ENCODE results near the gene CD59.

CD59 gene

DNA sequence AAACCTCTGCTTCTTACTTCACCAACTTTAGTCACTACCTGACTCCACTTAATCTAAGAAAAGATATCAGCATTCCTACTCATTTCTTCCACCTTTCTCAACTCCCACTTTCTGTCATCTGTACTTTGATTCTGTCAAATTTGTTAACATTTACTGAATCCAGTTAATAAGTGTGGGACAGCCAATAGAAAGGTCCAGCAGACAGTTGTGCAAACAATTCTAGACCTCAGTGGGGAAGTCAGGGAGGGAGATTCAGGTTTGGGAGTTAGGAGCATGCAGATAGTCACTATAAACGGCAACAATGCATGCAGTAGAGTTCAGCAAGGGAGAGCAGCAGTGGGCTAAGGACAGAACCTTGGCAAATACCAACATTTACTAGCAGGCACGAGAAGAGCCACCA lies 34.0 kb upstream of the CD59 start:
- no peak overlapping the region for H3K4me3 ChIP-seq (ENCODE audit: low read depth, low read length)
- TF ChIP-seq CTCF (IDR thresholded peaks at IDR 0.05; ENCODE audit: insufficient read depth, low read depth, low read length, missing control alignments): no peak
- no peak for DNase-seq (ENCODE audit: low read depth)

GRCh38 chr11:33769542-33769941 lies 33.3 kb upstream of the CD59 start:
- no peak overlapping the region for H3K4me3 ChIP-seq (ENCODE audit: low read depth, low read length)
- DNase-seq (ENCODE audit: low read depth): no peak
- no peak for TF ChIP-seq CTCF (IDR thresholded peaks at IDR 0.05; ENCODE audit: insufficient read depth, low read depth, low read length, missing control alignments)

- no peak for TF ChIP-seq CTCF (IDR thresholded peaks at IDR 0.05; ENCODE audit: insufficient read depth, low read depth, low read length, missing control alignments)
- no peak overlapping the region for H3K4me3 ChIP-seq (ENCODE audit: low read depth, low read length)
- DNase-seq (ENCODE audit: low read depth): no peak
These were observed 31.4 kb upstream of the CD59 start for GRCh38 chr11:33767624-33768023.

- no peak overlapping the region for H3K4me3 ChIP-seq (ENCODE audit: low read depth, low read length)
- DNase-seq (ENCODE audit: low read depth): no peak
- TF ChIP-seq CTCF (IDR thresholded peaks at IDR 0.05; ENCODE audit: insufficient read depth, low read depth, low read length, missing control alignments): no peak
These were observed 29.9 kb upstream of the CD59 start for GRCh38 chr11:33766085-33766484.

DNA sequence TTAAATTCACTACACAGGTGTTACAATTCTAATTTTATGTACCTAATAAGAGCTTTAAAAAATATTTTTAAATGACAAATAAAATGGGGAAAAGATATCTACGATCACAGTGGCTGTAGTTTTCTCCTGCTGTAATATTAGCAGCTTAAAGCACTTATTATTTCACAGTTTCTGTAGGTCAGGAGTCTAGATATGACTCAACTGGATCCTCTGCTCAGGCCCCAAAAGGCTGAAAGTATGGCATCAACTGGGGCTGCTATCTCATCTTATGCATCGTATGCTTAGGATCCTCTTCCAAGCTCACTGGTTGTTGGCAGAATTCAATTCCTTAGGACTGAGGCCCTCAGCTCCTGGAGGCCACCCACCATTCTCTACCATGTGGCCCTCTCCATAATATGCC lies 25.2 kb upstream of the CD59 start:
- TF ChIP-seq CTCF (IDR thresholded peaks at IDR 0.05; ENCODE audit: insufficient read depth, low read depth, low read length, missing control alignments): no peak
- peak; percentile 54 for DNase-seq (ENCODE audit: low read depth)

GRCh38 chr11:33753304-33753967 lies 17.2 kb upstream of the CD59 start:
- no peak overlapping the region for H3K4me3 ChIP-seq (ENCODE audit: low read depth, low read length)
- no peak for TF ChIP-seq CTCF (IDR thresholded peaks at IDR 0.05; ENCODE audit: insufficient read depth, low read depth, low read length, missing control alignments)
- DNase-seq (ENCODE audit: low read depth): peak; percentile 83

More for the DNA sequence above, 25.2 kb upstream of the CD59 start:
- H3K4me3 ChIP-seq (ENCODE audit: low read depth, low read length): no peak overlapping the region

DNA sequence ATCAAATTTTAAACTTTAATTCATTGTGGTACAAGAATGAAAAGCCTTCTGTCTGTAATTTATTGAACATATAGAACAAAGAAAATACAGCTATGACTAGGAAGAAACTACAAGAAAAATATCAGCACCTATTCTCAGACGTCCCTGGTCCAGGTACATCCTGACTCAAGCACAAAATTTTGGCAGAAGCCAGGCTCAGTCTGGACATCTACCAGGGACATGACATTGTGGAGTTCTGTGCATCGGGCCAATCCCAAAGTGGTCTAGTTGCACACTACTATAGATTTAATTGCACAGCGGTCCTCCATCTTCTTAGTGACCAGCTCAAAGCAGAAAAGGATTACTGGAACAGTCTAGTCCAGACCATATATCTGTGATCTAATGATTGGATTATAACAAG lies 15.7 kb upstream of the CD59 start:
- no peak overlapping the region for H3K4me3 ChIP-seq (ENCODE audit: low read depth, low read length)
- TF ChIP-seq CTCF (IDR thresholded peaks at IDR 0.05; ENCODE audit: insufficient read depth, low read depth, low read length, missing control alignments): no peak
- no peak for DNase-seq (ENCODE audit: low read depth)

Measured in GM12865 (cell line).